Sciatic nerve (tissue), 2 donors: ENCODE data around the gene MYMK. TPM values are rescaled to one million over a fixed set of nuclear protein-coding genes. Genes with fewer than 3 reads are reported as not detected.

Experiments used
- ATAC-seq: fragments of 200-7000 bp; cut with Tn5 transposase; one replicate; pipeline ENCODE4 v1.9.1; 2020; ENCODE audit warnings: mild to moderate bottlenecking, moderate library complexity
- DNase-seq: peaks from one replicate; pipeline ENCODE4 v3.0.0-alpha.2; 2020; ENCODE audit warnings: low spot score
- intact Hi-C: fragments of 100-400 bp; cut with DNase I; formaldehyde crosslinking; loops from one replicate; pipeline ENCODE4 v1.14.2; 2022
- total RNA-seq: library from RNA; stranded (reverse); fragmentation: NEBNext Ultra II Directional; extraction: Animal tissue kit (Norgen Biotek cat#: 25700); gene quantifications from one replicate; pipeline ENCODE4 v1.2.1, GENCODE V29; 2021
- donor health status: DM: no; HTN: no; CAD: no.
- donor health status: DM: no; HTN: no; CAD: no.

The MYMK gene
- total RNA-seq, 1 donor from 2014 or later, result not detected

- no peak for DNase-seq
- ATAC-seq, result peak; percentile 57
- intact Hi-C loops, result loop anchor here (10.0 kb wide), 1 partner anchor 176 kb away; no protein-coding TSS in a partner anchor
These were observed 14.4 kb upstream of the MYMK start for GRCh38 chr9:133538851-133539833.

GRCh38 chr9:133538176-133538575 lies 13.4 kb upstream of the MYMK start:
- ATAC-seq, result no peak
- DNase-seq, result no peak
- intact Hi-C loops, result loop anchor here (10.0 kb wide), 1 partner anchor 177 kb away; no protein-coding TSS in a partner anchor

GRCh38 chr9:133537257-133537656 lies 12.5 kb upstream of the MYMK start:
- DNase-seq (no peak), ATAC-seq (no peak)
- intact Hi-C loops, result loop anchor here (10.0 kb wide), 1 partner anchor 178 kb away; no protein-coding TSS in a partner anchor

GRCh38 chr9:133536536-133536935 lies 11.8 kb upstream of the MYMK start:
- intact Hi-C loops, result loop anchor here (10.0 kb wide), 1 partner anchor 178 kb away; no protein-coding TSS in a partner anchor
- no peak for ATAC-seq
- no peak for DNase-seq

GRCh38 chr9:133536080-133536479 lies 11.3 kb upstream of the MYMK start:
- no peak for ATAC-seq
- DNase-seq, result no peak
- intact Hi-C loops, result loop anchor here (10.0 kb wide), 1 partner anchor 179 kb away; no protein-coding TSS in a partner anchor

- DNase-seq, result no peak
- no peak for ATAC-seq
- intact Hi-C loops, result loop anchor here (10.0 kb wide), 1 partner anchor 179 kb away; no protein-coding TSS in a partner anchor
These were observed 10.6 kb upstream of the MYMK start for GRCh38 chr9:133535306-133535877.

- peak; percentile 62 for ATAC-seq
- intact Hi-C loops, result loop anchor here (10.0 kb wide), 1 partner anchor 180 kb away; no protein-coding TSS in a partner anchor
These were observed 9.9 kb upstream of the MYMK start, which contains the start of gene ADAMTSL2 for GRCh38 chr9:133534346-133535291. ADAMTSL2 (plus strand) TSS chr9:133534704; CDS start chr9:133536713, 2,009 bp downstream.

GRCh38 chr9:133533857-133534256 lies 9.1 kb upstream of the MYMK start:
- peak; percentile 31 for ATAC-seq
- intact Hi-C loops, result loop anchor here (10.0 kb wide), 1 partner anchor 181 kb away; no protein-coding TSS in a partner anchor
- no peak for DNase-seq

More at GRCh38 chr9:133534346-133535291, 9.9 kb upstream of the MYMK start, which contains the start of gene ADAMTSL2:
- peak; percentile 79 for DNase-seq

GRCh38 chr9:133532937-133533668 lies 8.3 kb upstream of the MYMK start:
- ATAC-seq, result peak; percentile 50
- intact Hi-C loops, result loop anchor here (10.0 kb wide), 1 partner anchor 182 kb away; no protein-coding TSS in a partner anchor
- DNase-seq, result peak; percentile 75

GRCh38 chr9:133531293-133531692 lies 6.5 kb upstream of the MYMK start:
- intact Hi-C loops, result loop anchor here (10.0 kb wide), 1 partner anchor 184 kb away; no protein-coding TSS in a partner anchor
- ATAC-seq (no peak), DNase-seq (no peak)

- DNase-seq (no peak), ATAC-seq (no peak)
- intact Hi-C loops, result loop anchor here (10.0 kb wide), 1 partner anchor 185 kb away; no protein-coding TSS in a partner anchor
These were observed 5.1 kb upstream of the MYMK start for GRCh38 chr9:133529874-133530273.

GRCh38 chr9:133529457-133529856 lies 4.7 kb upstream of the MYMK start:
- ATAC-seq (no peak), DNase-seq (no peak)
- intact Hi-C loops, result no loop called here

GRCh38 chr9:133528876-133529241 lies 4.1 kb upstream of the MYMK start:
- DNase-seq (no peak), ATAC-seq (no peak)
- intact Hi-C loops, result no loop called here

- intact Hi-C loops, result no loop called here
- peak; percentile 5 for ATAC-seq
These were observed 3.5 kb upstream of the MYMK start for GRCh38 chr9:133528001-133528875.

GRCh38 chr9:133527444-133527920 lies 2.7 kb upstream of the MYMK start:
- intact Hi-C loops, result no loop called here
- ATAC-seq (peak; percentile 56), DNase-seq (no peak)

More at GRCh38 chr9:133528001-133528875, 3.5 kb upstream of the MYMK start:
- DNase-seq, result no peak

GRCh38 chr9:133526721-133527321 lies 2.1 kb upstream of the MYMK start:
- intact Hi-C loops, result no loop called here
- DNase-seq, result no peak
- peak; percentile 27 for ATAC-seq
